G401.6 (cell line): ENCODE measurements around the gene KLF16.

Experiments used
- FAIRE-seq: peaks from 2 replicates; lab custom pipeline; 2012; peaks lifted over from hg19 to GRCh38; lab: Jason Lieb, UNC

The KLF16 gene

DNA sequence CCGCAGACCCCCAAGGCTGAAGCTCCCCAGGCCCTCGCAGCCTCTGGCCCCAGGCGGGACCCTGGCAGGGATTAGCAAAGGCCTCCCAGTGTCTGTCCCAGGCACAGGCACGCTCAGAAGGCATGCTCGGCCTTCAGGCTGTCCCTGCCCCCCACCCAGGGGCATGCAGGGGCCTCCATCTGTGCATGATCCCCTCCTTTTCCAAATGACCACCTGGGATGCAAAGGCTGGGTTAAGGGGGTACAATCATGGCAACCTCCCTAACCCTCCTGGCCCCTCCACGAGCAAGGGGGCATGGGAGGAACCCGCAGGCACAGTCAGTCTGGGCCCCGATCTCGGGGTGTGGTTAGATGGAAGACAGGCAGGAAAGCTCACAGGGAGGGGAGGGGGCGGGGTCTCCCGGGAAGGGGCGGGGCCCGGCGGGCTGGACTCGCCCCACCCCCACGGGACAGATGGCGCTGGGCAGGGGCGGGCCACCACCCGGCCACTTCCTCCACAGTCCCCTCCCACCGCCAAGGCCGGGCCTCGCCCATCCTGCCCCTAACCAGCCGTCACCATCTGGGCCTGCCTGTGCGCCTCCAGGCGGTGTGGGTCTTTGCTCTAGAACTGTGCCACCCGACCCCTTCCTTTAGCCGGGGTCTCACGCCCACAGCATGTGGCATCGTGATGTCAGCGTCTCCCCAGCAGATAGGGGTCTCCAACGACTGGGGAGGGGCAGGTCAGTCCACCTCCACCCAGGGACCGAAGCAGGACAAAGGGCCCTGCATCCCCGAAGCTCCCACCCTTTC lies 8.1 kb downstream of the KLF16 start:
- FAIRE-seq, result peak; percentile 93

DNA sequence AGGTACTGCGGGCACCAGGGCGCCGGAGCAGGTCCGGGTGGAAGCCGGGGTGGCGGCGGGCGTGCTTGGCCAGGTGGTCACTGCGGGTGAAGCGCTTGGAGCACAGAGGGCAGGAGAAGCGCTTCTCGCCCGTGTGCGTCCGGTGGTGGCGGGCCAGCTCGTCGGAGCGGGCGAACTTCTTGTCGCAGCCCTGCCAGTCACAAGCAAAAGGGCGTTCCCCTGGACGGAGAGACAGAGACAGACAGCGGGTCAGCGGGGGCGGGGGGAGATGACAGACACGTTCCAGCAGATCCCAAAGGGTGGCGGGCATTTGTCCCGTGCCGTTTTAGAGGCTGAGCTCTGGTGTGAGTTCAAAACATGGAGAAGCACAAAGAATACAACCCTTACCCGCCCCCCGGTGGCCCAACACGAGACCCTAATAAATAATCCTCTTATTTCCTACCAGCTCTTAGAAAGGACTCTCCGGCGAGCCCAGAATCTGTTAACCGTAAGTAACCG lies 8.8 kb downstream of the KLF16 start:
- no peak for FAIRE-seq

DNA sequence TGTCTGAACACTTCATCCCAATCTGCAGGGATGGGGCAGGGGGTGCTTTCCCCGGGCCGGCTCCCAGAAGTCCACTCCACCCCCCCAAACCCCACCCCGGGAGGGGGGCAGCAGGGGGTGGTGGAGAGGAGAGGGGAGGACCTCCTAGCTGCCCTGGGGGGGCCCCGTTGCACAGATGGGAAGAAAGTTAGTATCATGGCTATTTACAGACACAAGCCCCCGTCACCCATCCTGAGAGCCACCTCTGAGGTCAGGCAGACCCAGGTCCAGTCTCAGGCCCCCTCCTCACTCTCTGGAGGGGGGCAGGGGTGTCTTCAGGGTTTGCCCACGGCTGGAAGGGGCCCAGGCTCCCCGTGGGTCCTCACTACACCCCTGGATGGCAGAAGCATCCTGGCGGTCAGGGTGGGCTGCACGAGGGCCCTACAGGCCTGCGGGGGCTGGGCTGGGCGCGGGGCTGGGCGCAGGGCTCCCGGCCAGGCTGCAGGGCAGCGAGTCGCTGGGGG lies 9.3 kb downstream of the KLF16 start:
- no peak for FAIRE-seq

DNA sequence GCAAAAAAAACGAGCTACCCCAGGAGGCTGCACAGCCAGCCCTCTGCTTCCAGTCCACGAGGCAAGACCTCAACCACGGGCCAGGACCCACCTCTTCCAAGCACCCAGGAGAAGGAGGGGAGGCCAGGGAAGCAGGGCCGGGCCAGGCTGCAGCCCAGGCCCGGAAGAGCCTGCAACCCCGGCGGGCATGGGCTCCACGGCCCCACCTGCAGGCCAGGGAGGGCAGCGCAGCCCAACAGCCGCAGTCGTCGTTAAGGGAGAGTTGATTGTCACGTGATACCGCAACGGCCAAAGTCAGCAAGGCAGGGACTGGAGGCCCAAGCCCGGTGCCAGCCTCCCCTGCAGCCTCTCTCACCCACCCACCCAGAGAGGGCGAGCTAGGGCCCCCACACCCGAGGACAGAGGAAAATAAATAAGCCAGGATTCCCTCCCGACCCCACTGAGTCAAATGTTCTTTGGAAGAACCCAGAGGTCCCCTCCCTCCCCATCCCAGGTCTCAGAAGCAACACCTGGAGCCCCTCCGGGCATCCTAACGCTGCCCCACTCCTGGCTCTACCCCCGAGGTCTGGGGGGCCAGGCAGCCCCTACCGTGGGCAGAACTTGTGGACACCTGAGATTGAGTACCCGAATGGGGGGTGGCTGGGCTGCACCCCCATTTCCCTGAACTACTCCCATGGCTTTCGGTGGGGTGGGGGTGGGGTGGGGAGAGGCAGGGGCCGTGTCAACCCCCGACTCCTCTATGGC lies 9.9 kb downstream of the KLF16 start:
- peak; percentile 94 for FAIRE-seq

DNA sequence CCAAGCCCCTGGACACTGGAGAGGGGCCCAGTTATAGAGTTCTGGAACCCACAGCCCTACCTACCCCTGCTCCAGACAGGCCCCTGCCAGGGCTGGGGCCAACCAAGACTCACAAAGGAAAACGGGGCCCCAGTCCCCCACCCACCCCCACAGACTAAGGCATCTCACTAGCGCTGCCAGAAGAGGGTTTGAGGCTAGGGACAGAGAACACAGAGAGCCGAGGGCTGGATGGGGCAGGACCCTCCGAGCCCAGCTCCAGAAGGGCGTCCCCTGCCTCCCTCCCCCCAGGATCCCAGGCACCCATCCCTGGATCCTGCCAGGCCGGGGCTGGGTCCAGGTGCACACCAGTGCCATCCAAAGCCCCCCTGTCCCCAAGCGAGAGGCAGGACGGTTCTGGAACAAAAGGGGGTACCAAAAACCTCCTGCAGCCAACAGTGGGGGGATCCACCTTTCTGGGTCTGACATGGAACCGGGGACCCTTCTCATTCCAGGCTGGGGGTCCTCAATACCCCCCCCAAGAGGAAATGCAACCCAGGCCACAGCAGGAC lies 10.7 kb downstream of the KLF16 start:
- no peak for FAIRE-seq

DNA sequence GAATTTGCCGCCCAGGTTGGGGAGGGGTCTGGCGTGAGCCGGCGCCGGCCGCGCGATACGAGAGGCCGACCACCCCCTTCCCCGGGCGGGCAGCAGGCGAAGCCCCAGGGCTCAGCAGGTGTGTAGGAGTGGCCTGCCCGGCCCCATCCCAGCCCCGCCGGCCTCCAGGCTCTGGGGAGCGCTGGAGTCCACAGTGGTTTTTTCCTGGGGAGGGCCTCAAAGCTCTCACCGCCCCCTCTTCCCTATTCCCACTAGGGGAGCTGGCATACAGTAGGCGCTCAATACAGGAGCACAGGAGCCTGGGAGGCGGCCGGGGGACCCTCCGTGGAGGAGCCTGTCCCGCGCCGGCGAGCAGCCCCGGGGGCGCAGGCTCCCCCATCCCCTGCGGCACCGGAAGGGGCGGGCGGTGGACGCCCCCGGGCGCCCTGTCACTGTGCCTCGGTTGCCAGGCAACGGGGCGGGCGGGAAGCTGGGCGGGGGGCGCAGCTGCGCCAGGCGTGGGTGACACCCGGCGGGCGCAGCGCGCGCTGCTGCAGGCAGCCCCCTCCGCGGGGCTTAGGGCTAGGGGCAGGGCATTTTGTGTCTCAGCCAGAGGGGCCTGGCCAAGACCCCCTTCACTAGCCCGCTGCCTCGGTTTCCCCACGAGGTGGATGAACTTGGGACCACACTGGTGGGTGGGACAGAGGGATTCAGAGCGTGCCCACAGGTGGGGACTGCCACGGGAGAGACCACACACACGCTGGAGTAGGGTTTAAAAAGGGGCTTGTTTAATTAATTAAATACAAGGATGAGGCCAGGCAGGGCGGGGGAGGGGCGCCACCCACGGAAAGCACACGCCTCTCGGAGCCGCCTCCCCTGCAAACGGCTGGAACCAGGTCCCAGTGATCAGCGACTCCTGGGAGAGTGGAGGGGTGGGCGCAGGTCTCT lies 11.5 kb downstream of the KLF16 start:
- no peak for FAIRE-seq

DNA sequence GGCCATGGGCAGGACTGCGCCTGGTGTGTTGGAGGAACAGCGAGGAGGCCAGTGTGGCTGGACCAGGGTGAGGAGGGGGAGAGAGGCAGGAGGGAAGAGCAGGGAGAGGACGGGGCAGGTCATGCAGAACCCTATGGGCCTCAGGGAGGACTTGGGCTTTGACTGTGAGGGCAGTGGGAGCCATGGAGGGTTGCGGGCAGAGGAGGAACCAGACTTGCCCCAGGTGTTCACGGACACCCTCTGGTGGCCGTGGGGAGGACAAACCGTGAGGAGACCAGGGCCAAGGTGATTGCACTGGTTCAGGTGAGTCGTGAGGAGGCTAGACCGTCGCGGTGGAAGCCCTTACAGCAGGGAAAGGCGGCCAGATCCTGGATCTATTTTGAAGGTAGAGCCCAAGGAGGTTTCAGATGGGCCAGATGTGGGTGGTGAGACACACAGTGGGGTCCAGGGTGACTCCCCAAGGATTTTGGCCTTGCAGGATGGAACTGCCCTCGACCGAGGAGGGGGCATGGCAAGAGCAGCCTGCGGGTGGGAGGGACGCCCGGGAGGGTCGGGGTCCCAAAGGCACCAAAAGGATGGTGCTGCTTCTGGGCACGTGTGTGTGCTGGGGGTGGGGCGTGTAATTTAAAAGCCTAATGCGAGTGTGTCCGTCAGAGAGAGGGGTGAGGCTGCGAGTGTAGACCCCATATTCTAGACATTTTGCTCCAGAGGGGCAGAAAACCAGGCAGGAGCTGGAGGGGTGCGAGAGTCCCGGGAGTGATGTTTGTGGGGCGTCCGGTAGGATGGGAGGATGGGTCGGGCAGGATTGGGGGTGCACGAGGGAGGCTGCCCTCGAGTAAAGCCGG lies 12.3 kb downstream of the KLF16 start:
- FAIRE-seq, result no peak

DNA sequence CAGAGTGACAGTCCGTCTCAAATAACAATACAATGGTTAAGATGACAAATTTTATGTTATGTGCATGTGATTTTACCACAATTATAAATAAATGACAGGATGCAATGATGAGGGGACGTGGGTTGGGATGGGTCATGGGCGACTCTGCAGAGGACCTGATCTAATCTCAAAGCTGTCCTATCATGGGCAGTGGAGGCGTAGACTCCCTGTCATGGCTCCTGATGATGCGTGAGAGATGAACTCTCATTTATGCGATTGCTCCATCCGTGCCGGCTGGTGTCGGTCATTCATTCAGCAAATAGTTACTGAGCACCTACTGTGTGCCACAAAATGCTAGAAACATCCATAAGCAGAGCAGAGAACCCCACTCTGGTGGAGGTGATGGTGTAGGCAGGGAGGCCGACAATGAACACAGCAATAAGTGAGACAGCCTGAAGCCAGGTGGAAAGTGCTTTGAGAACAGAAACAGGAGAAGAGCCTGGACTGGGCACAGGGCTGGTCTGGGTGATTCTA lies 13.4 kb downstream of the KLF16 start:
- no peak for FAIRE-seq

DNA sequence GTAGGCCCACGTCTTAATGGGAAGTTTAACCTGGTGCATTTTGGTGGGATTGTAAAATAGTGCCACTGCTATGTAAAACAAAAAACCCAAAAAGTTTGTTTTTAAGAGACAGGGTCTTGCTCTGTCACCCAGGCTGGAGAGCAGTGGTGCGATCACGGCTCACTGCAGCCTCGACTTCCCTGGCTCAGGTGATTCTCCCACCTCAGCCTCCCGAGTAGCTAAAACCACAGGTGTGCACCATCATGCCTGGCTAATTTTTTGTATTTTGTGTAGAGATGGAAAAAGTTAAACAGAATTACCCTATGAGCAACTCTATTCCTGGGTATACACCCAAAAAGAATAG lies 14.3 kb downstream of the KLF16 start:
- FAIRE-seq, result no peak

DNA sequence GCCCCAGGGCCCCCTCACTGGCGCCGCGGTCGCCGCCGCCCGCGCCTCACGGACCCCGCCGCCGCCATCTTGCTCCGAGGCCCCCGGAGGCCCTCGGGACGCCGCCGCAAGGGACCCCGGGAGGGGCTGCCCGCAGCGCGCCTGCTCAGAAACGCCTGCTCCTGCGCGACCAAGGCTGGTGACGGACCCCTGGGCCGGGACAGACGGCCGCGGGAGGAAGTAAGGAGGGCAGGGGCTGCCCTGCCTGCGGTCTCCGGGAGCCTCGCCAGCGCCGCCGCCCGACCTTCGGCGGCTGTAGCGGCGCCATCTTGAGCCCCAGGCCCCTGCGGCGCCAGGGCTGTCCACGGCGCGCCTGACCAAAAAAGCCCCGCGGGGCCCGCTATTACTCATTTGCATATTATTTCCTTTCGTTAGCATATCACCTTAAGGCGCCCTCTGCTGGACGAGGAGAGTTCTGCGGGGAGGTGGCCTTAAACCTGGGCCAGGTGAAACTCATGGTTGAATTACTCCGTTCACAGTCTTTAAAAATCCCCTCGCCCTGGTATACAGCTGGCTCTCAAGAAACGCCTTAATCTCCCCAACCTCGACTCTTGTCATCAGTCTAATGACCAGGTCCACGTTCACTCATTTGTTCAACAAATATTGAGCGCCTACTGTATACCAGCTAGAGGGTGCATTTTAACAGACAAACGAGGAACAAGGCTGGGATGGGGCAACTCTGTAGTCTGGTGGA lies 14.8 kb downstream of the KLF16 start, which contains the start of gene REXO1:
TSS of gene REXO1 (minus strand) at position 85 of the 733 bp plus-strand sequence. CDS start 125 bp downstream, outside the sequence.
- FAIRE-seq, result peak; percentile 97

DNA sequence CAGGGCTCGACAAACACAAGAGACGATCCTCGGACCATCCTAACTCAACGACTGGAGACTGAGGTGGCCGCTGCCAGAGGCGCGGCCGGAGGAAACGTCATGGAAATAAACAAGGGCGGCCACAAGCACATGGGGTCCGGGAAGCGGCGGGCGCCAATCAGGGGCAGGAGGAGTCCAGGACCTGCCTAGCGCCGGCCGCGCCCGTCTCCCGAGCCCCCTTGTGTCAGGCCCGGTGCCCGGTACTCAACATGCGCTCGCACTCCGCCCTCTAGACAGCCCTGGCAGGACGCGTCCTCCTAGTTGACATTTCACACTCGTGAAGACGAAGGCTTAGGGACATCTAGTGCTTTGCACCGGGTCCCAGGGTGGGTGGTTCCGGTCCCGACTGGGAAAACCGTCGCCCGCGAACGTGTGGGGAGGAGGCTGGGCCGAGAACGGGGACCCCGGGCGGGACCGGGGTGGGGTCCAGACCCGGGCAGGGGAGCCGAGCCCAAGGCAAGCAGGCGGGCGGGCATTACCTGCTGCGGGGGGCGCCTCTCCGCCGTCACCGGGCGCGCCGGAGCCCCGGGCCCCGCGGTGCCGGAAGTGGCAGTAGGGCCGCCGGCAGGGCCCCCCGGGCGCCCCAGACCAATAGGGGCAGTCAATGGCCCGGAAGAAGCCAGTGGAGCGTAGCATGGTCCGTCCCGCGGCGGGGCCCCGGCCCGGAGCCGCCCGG lies 15.5 kb downstream of the KLF16 start:
- FAIRE-seq, result no peak

DNA sequence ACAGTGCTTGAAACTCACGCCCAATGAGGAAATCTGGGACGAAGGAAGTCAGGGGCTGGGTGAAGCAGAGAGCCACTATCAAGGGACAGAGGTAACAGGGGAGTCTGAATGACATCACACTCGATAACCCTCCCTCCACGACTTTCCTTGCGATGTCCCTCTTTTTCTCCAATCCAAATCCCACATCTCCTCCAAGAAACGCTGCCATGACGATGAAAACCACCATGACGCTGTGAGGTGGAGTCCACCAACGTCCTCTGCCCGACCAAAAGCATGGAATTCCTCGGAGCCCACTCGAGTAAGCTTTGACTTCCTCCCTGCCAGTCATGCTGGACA lies 16.1 kb downstream of the KLF16 start:
- FAIRE-seq, result no peak

DNA sequence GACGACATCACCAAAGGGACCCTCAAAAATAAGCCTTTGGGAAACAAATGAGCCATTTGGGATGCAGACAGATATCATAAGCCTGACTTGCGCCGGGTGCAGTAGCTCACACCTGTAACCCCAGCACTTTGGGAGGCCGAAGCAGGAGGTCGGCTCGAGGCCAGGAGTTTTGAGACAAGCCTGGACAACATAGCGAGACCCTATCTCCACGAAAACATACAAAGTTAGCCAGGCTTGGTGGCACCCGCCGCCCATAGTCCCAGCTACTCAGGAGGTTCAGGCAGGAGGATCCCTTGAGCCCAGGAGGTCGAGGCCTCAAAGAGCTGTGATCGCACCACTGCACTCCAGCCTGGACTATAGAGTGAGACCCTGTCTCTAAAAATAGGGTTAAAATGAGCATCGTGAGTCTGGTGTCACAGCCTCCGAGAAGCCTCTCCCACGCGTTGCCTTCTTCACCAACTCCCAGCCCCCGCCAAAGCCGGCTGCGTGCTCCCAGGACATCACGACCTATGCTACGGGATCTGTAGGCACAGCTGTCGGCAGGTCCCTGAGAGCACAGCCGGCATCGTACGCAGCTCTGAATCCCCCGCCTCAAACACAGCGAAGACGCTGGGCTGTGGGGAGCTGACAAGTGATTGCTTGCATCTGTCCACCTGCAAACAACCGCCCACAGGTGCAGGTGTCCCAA lies 16.7 kb downstream of the KLF16 start:
- no peak for FAIRE-seq

DNA sequence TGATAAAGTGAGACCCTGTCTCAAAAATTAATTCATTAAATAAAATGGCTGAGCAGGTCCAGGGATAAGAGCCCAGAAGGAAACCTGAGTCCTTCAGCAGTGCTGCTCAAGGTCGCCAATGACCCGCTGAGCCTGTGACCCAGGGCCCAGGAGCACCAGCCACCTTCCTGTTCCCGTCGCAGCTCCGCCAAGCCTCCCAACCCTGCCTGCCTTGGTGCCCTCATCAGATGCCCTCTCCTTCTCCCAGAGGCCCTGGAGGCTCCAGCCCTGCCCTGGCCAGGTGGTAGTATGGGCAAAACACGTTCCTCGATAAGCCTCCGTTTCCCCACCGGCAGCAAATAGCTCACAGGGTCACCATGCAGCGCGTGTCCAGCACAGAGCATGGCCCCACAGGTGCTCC lies 17.7 kb downstream of the KLF16 start:
- no peak for FAIRE-seq

DNA sequence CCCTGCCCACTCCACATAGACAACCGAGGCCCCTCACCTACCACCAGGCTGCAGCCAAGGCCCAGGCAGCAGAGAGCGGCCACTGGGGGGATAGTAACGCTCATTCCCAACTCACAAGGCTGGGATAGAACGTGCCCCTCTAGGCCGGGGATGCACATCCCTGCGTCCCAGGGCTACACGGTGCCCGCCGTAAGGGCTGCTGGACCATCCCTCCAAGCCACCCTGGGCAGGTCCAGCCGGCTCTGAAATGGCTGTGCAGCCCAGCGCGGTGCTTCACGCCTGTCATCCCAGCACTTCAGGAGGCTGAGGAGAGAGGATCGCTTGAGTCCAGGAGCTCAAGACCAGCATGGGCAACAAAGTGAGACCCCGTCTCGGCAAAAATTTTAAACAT lies 18.3 kb downstream of the KLF16 start:
- FAIRE-seq, result no peak

DNA sequence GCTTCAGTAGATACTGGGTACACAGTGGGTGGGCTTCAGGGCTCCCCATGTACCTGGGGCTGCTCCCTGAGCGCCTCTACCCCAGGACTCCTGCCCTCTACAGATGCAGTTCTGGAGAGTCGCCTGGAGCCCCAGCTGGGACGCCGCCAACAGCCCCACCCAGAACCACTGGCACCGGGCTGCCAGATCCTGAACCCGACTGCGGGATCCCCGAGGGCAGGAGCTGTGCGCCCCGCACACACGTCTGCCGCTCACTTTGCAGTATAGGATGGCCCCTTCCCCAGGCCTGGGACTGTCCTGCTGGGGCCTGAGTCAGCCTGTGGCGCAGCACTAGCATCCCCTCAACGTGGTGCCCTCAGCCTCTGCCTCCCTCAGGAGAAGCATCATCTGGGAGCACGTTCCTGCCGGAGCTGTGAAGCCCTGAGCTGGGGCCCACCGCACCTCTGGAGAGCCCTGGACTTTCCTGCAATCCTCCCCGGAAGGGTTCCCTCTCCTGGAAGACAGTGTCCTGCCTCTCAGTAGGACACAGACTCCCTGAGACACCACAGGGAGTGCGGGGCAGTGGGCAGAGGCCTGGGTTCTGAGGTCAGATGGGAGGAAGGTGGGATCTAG lies 18.8 kb downstream of the KLF16 start:
- no peak for FAIRE-seq

DNA sequence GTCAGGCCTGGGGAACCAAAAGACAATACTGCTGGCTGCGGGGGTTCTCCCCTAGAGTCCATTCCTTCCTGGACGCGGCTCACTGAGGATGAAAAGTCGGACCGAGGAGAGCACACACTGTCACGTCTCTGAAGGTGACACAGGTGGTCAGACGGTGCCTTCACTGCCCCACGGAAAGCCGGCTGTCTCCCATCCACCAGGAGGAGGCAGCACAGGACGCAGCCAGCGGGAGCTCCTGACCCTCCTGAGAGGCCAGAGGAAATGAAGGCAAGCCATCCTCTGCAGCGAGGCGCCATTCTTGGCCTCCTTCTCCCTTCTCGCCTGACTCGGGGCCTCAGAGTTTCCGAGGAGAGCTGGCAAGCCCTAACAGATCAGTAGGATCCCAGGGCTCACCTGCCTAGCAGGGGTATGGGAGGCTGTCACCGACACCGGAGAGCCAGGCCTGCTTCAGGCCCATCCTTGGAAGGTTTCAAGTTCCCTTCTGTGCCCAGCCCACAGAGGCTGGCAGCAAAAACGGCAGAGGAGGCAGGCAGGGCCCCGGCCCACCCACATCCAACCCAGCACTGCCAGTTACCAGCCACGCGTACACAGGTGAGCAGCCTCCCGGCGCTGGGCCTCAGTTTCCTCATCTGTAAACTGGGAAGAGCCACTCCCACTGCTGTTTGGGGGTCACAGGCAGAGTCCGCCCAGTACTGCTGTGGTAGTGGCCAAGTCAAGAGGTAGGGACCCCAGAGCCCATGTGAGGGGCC lies 19.6 kb downstream of the KLF16 start:
- FAIRE-seq, result no peak

DNA sequence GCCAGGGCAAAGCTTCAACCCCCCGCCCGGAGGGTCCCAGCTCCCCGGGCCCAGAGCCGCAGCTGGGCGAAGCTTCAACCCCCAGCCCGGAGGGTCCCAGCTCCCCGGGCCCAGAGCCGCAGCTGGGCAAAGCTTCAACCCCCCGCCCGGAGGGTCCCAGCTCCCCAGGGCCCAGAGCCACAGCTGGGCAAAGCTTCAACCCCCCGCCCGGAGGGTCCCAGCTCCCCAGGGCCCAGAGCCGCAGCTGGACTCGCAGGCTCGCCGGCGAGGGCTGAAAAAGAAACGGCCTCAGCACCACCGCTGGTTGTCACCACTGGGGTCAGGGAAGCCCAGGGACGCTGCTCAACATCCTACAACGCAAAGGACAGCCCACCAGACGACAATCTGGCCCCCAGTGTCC lies 20.3 kb downstream of the KLF16 start:
- FAIRE-seq, result no peak
